Activated CD4-positive, alpha-beta T cell treated with anti-CD3 and anti-CD28 coated beads, Interleukin-10, Interleukin-2, amounts not matched to agents 100 ng/mL and 50 ng/mL, durations not matched to agents 16 hours and 8 hours (primary cell): ENCODE data around the gene SYNJ1.

Experiments used
- DNase-seq: peaks from one replicate; pipeline ENCODE4 v3.0.0-alpha.2; 2020

SYNJ1 gene

DNA sequence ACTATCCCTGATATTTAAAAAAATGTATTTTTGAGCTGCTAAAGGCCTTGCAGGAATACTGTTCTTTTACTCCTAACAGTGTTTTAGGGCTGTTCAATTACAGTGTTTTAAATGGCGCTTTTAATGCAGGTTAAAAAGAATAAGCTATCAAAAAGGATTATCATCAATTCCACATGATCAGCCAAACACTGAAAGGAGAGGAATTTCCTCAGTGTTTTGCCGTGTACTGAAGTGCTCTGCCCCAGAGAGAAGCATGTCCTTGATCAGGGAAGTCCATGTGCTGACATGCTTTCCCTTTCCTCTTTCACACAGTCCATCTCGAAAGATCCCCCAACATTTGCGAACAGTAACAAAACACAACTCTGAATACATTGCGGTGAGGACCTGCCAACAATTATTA lies 119.0 kb downstream of the SYNJ1 start:
- no peak for DNase-seq

DNA sequence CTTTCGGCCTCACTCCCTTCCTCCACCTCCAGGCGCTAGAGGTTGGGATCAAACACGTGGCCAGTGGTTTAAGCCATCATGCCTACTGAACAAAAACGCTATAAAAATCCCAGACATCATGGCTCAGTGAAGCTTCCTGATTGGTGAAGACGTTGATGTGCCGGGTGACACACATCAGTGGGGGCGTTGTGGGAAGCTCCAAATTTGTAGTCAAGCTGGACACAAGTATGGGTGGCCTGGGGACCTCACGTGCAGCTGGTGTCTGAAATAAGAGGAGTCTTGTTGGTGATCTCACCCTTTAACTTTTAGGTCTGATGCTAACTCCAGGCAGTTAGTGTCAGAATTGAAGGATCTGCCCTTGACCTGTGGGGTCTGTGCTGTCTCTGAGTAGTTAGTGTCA lies 122.3 kb downstream of the SYNJ1 start:
- no peak for DNase-seq

DNA sequence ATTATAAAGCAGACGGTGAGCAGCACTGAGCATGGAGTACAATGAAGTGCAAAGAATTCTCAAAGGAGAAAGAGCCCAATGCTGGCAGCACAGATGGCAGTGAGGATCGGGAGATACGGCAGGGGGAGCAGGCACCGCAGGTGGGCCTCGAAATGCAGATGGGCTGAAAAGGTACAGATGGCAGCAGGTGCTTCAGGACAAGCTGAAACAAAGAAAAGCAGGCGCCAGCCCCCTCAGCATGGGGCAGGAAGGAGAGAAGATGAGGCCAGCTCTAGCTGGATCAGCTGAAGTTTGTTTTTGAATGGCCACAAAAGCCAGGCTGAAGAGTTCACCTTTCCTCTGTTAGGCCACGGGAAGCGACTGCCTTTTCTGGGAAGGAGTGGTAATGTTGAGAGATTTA lies 123.3 kb downstream of the SYNJ1 start:
- DNase-seq: no peak

DNA sequence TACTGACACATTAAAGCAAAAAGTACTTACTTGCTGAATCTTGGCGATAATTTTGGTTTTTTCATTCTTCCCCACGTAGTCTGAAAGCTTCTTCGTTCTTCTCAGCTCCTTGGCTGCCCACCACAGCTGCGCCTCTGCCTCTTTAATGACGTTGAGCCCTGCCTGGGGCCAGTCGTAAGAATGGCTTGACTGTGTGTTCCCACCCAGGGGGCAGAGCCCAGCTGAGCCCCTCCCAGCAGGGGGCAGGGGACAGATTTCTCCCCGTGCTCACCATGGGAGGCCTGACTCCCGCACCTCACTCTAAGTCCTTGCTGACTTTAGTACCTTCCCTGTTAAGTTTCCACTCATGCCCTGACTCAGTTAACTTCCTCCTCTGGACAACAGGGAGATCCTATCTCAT lies 124.7 kb downstream of the SYNJ1 start:
- DNase-seq: no peak

DNA sequence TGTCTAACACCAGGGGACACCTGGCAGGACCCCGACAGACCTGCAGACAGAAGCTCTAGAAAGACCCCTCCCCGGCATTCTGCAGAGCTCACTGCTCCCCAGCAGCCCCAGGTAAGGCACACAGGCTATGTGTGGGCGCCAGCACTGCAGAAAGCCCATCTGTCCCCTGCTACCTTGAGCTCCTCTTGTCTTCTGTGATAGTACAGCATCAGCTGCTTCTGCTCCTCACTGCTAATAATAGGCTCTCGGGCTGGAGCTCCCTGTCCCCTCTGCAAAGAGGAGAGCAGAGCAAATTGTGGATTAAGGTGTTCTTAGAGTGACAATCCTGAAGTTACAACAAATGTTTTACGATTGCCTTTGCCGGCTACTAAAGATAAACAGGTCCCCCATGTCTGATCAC lies 125.7 kb downstream of the SYNJ1 start:
- DNase-seq: no peak

DNA sequence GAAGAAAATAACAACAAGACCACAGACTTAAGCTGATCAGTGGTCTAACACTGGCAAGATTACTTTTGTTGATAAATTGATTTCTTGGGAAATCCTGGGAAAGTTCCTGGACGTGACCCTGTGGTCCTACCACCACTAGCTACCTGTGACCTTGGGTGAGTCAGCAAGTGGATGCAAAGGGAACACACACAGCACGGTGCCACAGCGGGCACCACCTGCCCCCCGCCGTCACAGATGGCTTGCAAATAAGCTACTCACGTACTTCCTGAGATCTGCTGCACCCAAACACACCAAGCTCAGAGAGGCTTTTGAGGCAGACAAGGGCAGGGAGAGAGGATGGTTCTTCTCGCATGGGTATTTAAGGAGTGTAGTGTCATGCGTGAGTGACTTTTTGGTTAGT lies 128.3 kb downstream of the SYNJ1 start:
- DNase-seq: no peak

DNA sequence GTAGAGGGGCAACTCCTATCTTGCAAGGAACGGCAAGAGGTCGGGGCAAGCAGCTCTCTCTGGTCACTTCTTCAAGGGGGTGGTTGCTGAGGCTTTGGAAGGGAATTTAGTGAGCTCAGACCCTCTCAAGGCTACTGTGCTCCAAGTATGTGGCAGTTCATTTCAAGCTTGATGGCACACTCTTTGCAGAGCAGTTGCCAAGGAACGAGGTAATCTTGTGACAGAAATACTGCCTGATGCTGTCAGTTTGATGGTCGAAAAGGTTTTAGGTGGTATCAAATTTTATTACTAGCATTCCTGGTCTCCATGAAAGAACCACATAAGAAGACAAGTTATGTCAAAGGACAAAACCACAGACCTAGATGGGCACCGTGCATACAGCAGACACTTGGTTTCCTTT lies 128.7 kb downstream of the SYNJ1 start:
- no peak for DNase-seq

DNA sequence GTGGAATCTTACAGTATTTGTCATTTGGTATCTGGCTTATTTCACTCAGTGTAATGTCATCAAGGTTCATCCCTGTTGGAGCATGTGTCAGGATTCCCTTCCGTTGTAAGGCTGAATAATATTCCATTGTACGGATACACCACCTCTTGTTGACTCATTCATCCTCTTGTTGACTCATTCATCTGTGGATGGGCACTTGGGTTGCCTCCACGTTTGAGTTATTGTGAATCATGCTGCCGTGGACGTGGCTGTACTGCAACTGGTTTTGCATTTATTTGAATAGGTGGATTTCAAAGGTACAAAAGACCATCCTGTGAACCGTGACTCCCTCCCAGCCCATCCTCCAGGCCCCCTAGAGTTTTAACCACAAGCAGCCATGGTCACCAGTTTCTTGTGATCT lies 130.6 kb downstream of the SYNJ1 start:
- DNase-seq: no peak

DNA sequence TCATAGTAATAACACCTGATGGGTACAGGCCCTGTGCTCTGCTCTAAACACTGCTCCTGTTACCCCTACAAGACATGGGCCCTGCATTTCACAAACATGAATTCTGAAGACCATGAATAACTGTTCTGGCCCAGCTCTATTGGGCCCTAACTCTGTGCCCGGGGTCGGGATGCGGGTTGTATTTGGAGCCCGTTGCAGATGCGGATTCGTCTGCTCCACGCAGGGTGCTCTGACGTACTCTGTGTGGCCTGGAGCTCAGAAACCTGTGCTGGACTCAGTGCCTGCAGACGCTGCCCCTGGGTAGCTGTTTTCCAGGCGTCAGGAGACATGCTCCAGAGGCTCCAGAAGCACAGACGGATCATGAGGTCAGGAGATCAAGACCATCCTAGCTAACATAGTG lies 132.4 kb downstream of the SYNJ1 start:
- DNase-seq: no peak

DNA sequence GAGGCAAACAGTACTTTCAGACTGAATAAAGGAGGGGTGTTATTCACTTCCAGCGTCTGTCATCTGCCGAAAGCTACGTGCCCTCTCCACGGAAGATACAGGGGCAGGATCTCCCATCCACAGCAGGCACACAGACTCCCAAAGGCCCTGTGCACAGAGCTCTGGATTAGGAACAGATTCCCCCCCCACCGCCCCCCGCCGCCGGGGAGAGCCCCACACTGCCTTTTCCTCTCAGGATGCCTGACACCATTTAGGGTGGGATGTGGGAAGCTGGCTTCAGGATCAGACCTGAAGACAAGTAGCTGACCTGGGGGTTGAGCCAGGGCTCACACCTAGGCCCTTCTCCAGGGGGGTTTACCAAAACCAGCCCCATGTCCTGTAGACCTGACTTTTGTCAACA lies 134.1 kb downstream of the SYNJ1 start:
- DNase-seq: no peak

DNA sequence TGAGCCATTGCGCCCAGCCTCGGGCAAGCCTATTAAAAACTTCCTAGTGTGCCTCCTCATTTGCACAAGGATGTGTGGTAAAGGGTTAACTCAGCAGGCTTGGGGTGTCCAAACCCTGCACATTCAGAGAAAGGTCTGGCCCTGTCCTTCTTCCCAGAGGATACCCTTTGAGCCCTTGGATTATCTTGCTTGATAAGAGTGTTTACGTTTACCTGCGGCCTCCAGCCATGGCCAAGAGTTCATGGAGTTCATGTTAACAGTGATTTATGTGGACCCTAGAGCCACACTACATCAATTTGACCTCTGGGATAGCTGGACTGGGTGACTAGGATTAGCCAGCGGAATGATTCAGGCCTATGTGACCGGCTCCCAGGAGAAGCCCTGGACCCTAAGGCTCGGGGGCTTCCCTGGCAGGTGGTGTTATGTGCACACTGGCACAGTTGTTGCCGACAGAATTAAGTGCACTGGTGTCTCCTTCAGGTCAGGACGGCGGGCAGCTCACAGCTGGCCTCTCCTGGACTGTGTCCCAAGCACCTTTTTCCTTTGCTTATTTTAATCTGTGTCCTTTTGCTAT lies 134.8 kb downstream of the SYNJ1 start:
- no peak for DNase-seq

DNA sequence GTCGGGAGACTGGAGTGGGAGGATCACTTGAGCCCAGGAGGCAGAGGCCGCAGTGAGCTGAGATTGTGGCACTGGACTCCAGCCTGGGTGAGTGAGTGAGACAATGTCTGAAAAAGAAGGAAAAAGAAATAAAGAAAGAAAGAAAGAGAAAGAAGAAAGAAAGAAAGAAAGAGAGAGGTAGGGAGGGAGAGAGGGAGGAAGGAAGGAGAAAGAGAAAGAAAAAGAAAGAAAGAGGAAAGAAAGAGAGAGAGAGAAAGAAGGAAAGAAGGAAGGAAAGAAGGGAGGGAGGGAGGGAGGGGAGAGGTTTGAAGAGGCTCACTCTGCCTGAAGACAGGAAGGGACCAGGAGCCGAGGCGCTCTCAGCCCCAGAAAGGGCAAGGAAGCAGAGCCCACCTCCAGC lies 137.7 kb downstream of the SYNJ1 start:
- no peak for DNase-seq

DNA sequence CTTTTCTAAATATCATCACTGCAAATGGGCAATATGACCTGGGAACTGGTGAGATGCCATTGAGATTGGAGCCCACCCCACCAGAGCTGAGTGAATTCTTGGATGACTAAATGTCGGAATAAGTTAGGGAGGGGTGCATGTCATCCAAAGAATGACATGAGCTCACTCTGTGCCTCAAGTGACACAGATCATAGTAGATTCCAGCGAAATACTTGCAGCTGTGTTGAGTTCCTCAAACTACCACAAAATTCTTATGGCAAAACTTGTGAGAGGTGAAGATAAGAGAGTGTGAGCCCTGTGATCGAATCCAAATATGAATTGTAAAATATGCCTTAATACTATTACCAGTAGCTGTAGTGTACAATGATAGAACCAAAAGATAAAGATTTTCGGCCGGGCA lies 140.2 kb downstream of the SYNJ1 start:
- no peak for DNase-seq

DNA sequence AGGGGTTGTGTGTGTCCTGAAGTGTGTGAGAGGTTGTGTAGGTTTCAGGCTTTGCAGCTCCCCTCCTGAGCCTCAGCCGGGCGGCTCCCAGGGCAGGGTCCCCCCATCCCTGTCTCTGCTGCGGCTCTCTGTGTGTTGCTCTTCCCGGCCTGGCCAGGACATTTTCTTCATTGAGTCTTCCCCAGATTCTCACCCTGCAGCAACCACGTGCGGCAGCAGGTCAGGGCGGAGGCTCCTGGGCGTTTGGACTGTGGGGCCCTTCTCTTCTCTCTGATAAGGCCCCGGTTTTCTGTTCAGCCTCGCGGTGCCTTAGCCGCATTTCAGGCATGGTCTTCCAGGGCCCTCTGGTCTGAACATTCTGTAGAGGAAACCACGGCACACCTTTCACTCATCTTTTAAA lies 140.7 kb downstream of the SYNJ1 start:
- DNase-seq: no peak

DNA sequence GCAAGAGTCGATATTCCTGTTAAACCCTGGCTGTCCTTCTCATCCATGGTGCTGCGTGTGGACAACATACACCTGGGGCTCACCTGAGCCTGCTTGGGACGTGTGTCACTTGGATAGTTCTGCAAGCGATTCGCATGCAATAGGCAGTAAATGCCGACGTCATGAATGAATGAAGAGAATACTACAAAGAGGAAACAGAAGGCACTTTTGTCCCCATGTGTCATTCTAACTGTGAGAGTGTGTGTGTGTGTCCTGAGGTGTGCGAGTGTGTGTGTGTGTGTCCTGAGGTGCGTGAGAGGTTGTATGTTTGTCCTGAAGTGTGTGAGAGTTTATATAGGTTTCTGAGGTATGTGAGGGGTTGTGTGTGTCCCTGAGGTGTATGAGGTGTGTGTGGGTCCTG lies 141.8 kb downstream of the SYNJ1 start:
- DNase-seq: no peak

DNA sequence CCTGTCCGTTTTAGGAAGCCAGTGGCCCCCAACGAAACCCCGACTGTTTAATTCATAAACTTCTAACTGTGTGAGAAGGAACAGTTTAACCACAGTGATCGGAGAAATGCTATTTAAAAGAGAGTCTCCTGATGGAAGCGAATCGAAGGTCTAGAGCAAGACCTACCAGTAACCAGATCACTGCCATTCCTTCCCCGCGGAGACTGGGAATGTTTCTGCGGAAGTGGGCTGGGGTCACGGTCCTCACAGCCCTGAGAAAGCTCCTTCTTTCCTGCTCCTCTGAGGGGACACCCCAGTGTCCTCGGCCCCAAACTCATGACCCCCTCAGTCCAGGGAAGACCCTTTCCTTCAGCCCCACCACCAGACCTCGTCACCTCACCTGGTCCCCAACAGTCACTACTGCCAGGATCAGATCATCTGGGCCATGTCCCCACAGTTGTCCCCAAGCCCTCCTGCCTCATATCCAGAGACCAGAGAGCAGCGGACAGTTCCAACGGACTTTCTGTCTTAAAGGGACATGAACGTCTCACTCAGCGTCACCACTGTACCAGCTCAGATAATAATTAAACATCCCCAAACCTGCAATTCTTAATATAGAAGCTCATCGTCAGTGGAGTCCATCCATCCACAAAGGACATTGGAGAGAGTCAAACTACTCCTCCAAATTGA lies 142.6 kb downstream of the SYNJ1 start, which contains the start of gene TCP10L:
Gene TCP10L, minus strand, starts transcription at position 482 of the 669 bp plus-strand sequence. CDS start 1,219 bp downstream, outside the sequence.
- DNase-seq: no peak

DNA sequence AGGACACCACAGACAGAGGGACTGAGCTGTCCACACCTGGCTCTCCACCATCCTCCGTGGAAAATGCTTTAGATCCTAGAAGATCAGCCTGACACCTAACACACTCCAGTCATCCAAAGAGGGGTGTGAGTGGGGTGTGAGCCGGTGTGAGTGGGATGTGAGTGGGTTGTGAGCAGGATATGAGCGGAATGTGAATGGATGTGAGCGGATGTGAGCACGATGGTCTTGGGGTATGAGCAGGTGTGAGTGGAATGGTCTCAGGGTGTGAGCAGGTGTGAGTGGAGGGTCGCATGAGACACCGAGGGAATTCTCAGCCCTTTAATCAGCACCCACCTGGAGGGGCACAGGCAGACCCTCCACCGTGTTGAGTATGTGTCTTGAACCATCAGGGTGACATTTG lies 143.3 kb downstream of the SYNJ1 start:
- no peak for DNase-seq

DNA sequence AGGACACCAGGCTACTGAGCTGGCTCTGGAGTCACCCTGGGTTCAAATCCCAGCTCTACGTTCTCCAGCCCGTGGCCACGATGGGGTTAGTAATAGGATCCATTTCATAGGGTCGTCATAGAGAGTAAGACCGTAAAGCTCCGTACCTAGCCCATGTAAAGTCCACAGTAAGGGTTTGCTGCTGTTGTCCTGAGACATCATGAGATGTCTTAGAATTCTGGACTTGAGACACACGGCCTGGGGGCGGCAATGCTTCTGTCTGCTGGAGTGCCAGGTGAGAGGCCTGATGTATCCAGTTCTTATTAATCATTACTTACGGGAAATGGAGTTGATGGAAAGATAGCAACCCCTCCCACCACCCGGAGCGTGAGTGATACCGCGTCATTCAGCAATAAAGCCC lies 146.1 kb downstream of the SYNJ1 start:
- no peak for DNase-seq

DNA sequence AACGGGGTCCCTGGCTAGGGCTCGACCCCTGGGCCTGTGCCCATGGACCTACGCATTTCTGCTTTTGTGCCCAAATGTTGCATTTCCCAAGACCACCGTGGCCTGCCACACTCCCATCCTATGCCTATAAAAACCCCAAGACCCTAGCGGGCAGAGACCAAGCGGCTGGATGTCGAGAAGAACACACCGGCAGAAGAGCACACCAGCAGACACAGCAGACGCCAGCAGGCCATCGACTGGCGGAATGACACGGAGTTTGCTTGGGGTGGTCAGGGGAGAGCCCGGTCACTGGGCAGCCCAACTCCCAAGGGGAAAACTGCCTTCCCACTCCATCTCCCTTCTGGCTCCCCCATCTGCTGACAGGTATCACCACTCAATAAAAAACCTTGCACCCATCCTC lies 146.9 kb downstream of the SYNJ1 start:
- DNase-seq: no peak
